ENCODE results near the gene ICAM2. TPM values are rescaled to one million over a fixed set of nuclear protein-coding genes. Genes with fewer than 3 reads are reported as not detected.

ICAM2 gene
- total RNA-seq, 4 donors from 2014 or later = 18.0 to 95.1 (median 36.3) TPM

- H3K27ac ChIP-seq = no peak overlapping the region
- no peaks in the 10 kb centered on the region for H3K27me3 ChIP-seq
- no peak for TF ChIP-seq POLR2A (IDR thresholded peaks at IDR 0.05)
- no peak for TF ChIP-seq CTCF (IDR thresholded peaks at IDR 0.05)
- no peak for TF ChIP-seq EP300 (IDR thresholded peaks at IDR 0.05)
- H3K9me3 ChIP-seq = no peaks in the 10 kb centered on the region
- no peak for DNase-seq (ENCODE audit: low spot score in 2 of 2)
- 82 to 84% methylated on average over 16 of the region's 16 CpGs for WGBS, 2 donors
- no peak overlapping the region for H3K4me3 ChIP-seq
- H3K36me3 ChIP-seq = peaks cover 0 to 23% (median 0%) of the 10 kb centered on the region in 3 donors
- peaks cover 0 to 11% (median 0%) of the 10 kb centered on the region in 4 donors for H3K4me1 ChIP-seq
Measured at GRCh38 chr17:64038331-64039105, 18.1 kb upstream of the ICAM2 start.

GRCh38 chr17:64037802-64038201 lies 17.4 kb upstream of the ICAM2 start:
- peaks cover 0 to 5% (median 0%) of the 10 kb centered on the region in 4 donors for H3K4me1 ChIP-seq
- peaks cover 0 to 16% (median 0%) of the 10 kb centered on the region in 3 donors for H3K36me3 ChIP-seq
- no peak for TF ChIP-seq EP300 (IDR thresholded peaks at IDR 0.05)
- no peak for TF ChIP-seq POLR2A (IDR thresholded peaks at IDR 0.05)
- TF ChIP-seq CTCF (IDR thresholded peaks at IDR 0.05) = no peak
- no peak overlapping the region for H3K27ac ChIP-seq
- no peak for DNase-seq (ENCODE audit: low spot score in 2 of 2)
- no peaks in the 10 kb centered on the region for H3K9me3 ChIP-seq
- 93 to 95% methylated on average over 5 of the region's 5 CpGs for WGBS, 2 donors
- no peak overlapping the region for H3K4me3 ChIP-seq
- H3K27me3 ChIP-seq = no peaks in the 10 kb centered on the region

- Histone ChIP-seq H3K27ac (no peak overlapping the region), H3K36me3 (peaks cover 0 to 15% (median 0%) of the 10 kb centered on the region in 3 donors), H3K27me3 (no peaks in the 10 kb centered on the region), H3K9me3 (no peaks in the 10 kb centered on the region), H3K4me1 (no peaks in the 10 kb centered on the region), H3K4me3 (no peak overlapping the region)
- no peak for DNase-seq (ENCODE audit: low spot score in 2 of 2)
- no peak for TF ChIP-seq CTCF (IDR thresholded peaks at IDR 0.05)
- no peak for TF ChIP-seq POLR2A (IDR thresholded peaks at IDR 0.05)
- no peak for TF ChIP-seq EP300 (IDR thresholded peaks at IDR 0.05)
- WGBS, 2 donors = 81% methylated on average over 6 of the region's 6 CpGs
Measured at GRCh38 chr17:64037180-64037579, 16.7 kb upstream of the ICAM2 start.

GRCh38 chr17:64036198-64036922 lies 15.9 kb upstream of the ICAM2 start:
- 82 to 83% methylated on average over 14 of the region's 14 CpGs for WGBS, 2 donors
- no peak overlapping the region for H3K27ac ChIP-seq
- H3K4me1 ChIP-seq = no peaks in the 10 kb centered on the region
- H3K36me3 ChIP-seq = peaks cover 0 to 13% (median 0%) of the 10 kb centered on the region in 3 donors
- TF ChIP-seq EP300 (IDR thresholded peaks at IDR 0.05) (no peak), CTCF (IDR thresholded peaks at IDR 0.05) (no peak), POLR2A (IDR thresholded peaks at IDR 0.05) (no peak)
- H3K4me3 ChIP-seq = no peak overlapping the region
- no peak for DNase-seq (ENCODE audit: low spot score in 2 of 2)
- H3K27me3 ChIP-seq = no peaks in the 10 kb centered on the region
- no peaks in the 10 kb centered on the region for H3K9me3 ChIP-seq

- Histone ChIP-seq H3K4me3 (no peak overlapping the region), H3K36me3 (no peaks in the 10 kb centered on the region), H3K27me3 (no peaks in the 10 kb centered on the region), H3K4me1 (no peaks in the 10 kb centered on the region), H3K9me3 (no peaks in the 10 kb centered on the region), H3K27ac (no peak overlapping the region)
- TF ChIP-seq POLR2A (IDR thresholded peaks at IDR 0.05) = no peak
- TF ChIP-seq CTCF (IDR thresholded peaks at IDR 0.05) = no peak
- TF ChIP-seq EP300 (IDR thresholded peaks at IDR 0.05) = no peak
- WGBS, 2 donors = 80 to 85% methylated on average over 4 of the region's 4 CpGs
- DNase-seq (ENCODE audit: low spot score in 2 of 2) = no peak
Measured at GRCh38 chr17:64032081-64032480, 11.6 kb upstream of the ICAM2 start.

Measured in tibial nerve (tissue), 4 donors.